A673 (cell line): ENCODE results near the gene FARP1. TPM values are rescaled to one million over a fixed set of nuclear protein-coding genes. Genes with fewer than 3 reads are reported as not detected.

Experiments used
- BruUV-seq: library from RNA; stranded (reverse); fragments of 400-500 nt; replicated peaks from 2 replicates; lab custom pipeline; 2021; lab: Mats Ljungman, UMichigan
- CTCF ChIA-PET: fragments of 300-600 bp; sonication (Branson Sonifier 250); formaldehyde crosslinking; loops from one replicate; lab custom pipeline; 2022; ENCODE audit warnings: antibody characterized with exemption; lab: Charles Lee
- POLR2A ChIA-PET: fragments of 300-600 bp; sonication (Branson Sonifier 250); formaldehyde crosslinking; loops from one replicate; lab custom pipeline; 2022; ENCODE audit warnings: antibody characterized with exemption; ENCODE audit not compliant: low non-redundant PET; lab: Charles Lee
- DNase-seq: peaks from one replicate; pipeline ENCODE4 v3.0.0-alpha.2; 2015; ENCODE audit warnings: low spot score
- H3K27ac ChIP-seq: fragments of 200-600 bp; sonication (generic); 2 replicates; pipeline ENCODE4 v1.5.1; 2016; ENCODE audit warnings: mixed run types, low read depth, mild to moderate bottlenecking, mixed read lengths, antibody characterized with exemption, low read length; ENCODE audit not compliant: poor library complexity, severe bottlenecking
- H3K27me3 ChIP-seq: fragments of 200-600 bp; sonication (generic); replicated peaks from 2 replicates; pipeline ENCODE4 v1.6.1; 2017; ENCODE audit warnings: mixed run types, low read depth, mild to moderate bottlenecking, mixed read lengths, antibody characterized with exemption, low read length; ENCODE audit not compliant: insufficient read depth, poor library complexity
- H3K36me3 ChIP-seq: fragments of 200-600 bp; sonication (generic); 2 replicates; pipeline ENCODE4 v1.6.1; 2016; ENCODE audit warnings: mixed run types, mild to moderate bottlenecking, mixed read lengths, antibody characterized with exemption, low read length; ENCODE audit not compliant: insufficient read depth, poor library complexity, severe bottlenecking
- H3K4me1 ChIP-seq: fragments of 200-600 bp; sonication (generic); 2 replicates; pipeline ENCODE4 v1.6.1; 2017; ENCODE audit warnings: mixed run types, mild to moderate bottlenecking, mixed read lengths, antibody characterized with exemption, low read length; ENCODE audit not compliant: insufficient read depth, poor library complexity, severe bottlenecking
- H3K4me3 ChIP-seq: fragments of 200-600 bp; sonication (generic); 2 replicates; pipeline ENCODE4 v1.5.1; 2016; ENCODE audit warnings: low read depth, mixed run types, mild to moderate bottlenecking, mixed read lengths, low read length; ENCODE audit not compliant: poor library complexity, severe bottlenecking
- H3K9me3 ChIP-seq: fragments of 200-600 bp; sonication (generic); 2 replicates; pipeline ENCODE4 v1.6.1; 2016; ENCODE audit warnings: mixed run types, low read depth, mild to moderate bottlenecking, mixed read lengths, antibody characterized with exemption, low read length; ENCODE audit not compliant: poor library complexity, severe bottlenecking
- EZH2 ChIP-seq: fragments of 200-600 bp; sonication (generic); IDR thresholded peaks from 2 replicates; pipeline ENCODE4 v1.6.1; 2017; ENCODE audit warnings: borderline replicate concordance, low read depth, mild to moderate bottlenecking, mixed read lengths, antibody characterized with exemption, low read length; ENCODE audit not compliant: poor library complexity, severe bottlenecking
- intact Hi-C: fragments of 100-400 bp; cut with micrococcal nuclease; formaldehyde crosslinking; loops from one replicate; pipeline ENCODE4 v1.10.0; 2022; ENCODE audit not compliant: unreplicated experiment
- total RNA-seq: library from RNA; stranded (reverse); gene quantifications from 2 replicates; pipeline ENCODE4 v1.2.3, GENCODE V29; 2021
- TF ChIP-seq, protein P1 (sequence below): fragments of 300-800, 200-600 bp; sonication (generic); conservative IDR thresholded peaks from 2 replicates; pipeline ENCODE4 v1.5.1; 2017; ENCODE audit warnings: low read depth, mild to moderate bottlenecking, antibody characterized with exemption, low read length, moderate library complexity, mixed read lengths

FARP1 gene
- total RNA-seq, 1 experiment from 2014 or later = 177 TPM

DNA sequence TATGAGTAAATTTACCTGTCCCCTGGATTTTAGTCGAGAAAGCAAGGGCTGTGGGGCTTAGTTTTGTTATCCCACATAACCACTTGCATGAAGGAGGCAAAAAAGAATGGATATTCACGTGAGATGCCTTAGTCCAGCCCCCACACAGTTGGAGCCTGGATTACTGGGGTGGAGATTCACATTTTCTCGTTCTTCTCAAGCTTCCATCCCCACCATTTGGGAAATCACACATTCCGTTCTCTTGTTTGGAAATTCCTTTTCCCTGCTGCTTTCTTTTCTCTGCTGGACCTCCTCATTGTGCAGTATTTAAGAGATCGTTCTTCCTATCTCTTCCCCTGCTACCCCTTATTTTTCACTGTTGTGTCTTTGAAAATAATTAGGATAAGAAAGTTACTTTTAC lies 45.1 kb upstream of the FARP1 start:
- DNase-seq = no peak
- Histone ChIP-seq H3K9me3 (peaks cover 5% of the 10 kb centered on the region), H3K4me3 (no peak overlapping the region), H3K36me3 (no peaks in the 10 kb centered on the region), H3K27me3 (no peaks in the 10 kb centered on the region), H3K27ac (no peak overlapping the region), H3K4me1 (no peaks in the 10 kb centered on the region)
- intact Hi-C loops = no loop called here
- TF ChIP-seq, protein P1, sequence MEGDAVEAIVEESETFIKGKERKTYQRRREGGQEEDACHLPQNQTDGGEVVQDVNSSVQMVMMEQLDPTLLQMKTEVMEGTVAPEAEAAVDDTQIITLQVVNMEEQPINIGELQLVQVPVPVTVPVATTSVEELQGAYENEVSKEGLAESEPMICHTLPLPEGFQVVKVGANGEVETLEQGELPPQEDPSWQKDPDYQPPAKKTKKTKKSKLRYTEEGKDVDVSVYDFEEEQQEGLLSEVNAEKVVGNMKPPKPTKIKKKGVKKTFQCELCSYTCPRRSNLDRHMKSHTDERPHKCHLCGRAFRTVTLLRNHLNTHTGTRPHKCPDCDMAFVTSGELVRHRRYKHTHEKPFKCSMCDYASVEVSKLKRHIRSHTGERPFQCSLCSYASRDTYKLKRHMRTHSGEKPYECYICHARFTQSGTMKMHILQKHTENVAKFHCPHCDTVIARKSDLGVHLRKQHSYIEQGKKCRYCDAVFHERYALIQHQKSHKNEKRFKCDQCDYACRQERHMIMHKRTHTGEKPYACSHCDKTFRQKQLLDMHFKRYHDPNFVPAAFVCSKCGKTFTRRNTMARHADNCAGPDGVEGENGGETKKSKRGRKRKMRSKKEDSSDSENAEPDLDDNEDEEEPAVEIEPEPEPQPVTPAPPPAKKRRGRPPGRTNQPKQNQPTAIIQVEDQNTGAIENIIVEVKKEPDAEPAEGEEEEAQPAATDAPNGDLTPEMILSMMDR = no peak
- TF ChIP-seq EZH2 = no peak
- CTCF ChIA-PET = no interaction called here
- no TSS peak for BruUV-seq
- POLR2A ChIA-PET = no interaction called here

GRCh38 chr13:98098516-98098915 lies 44.4 kb upstream of the FARP1 start:
- no TSS peak for BruUV-seq
- Histone ChIP-seq H3K27me3 (no peaks in the 10 kb centered on the region), H3K9me3 (peaks cover 5% of the 10 kb centered on the region), H3K36me3 (no peaks in the 10 kb centered on the region), H3K4me1 (no peaks in the 10 kb centered on the region), H3K27ac (no peak overlapping the region), H3K4me3 (no peak overlapping the region)
- intact Hi-C loops = no loop called here
- TF ChIP-seq, protein P1 = no peak
- no peak for TF ChIP-seq EZH2
- CTCF ChIA-PET = no interaction called here
- peak; percentile 45 for DNase-seq
- POLR2A ChIA-PET = no interaction called here

GRCh38 chr13:98099627-98100026 lies 43.3 kb upstream of the FARP1 start:
- ChIA-PET POLR2A (no interaction called here), CTCF (no interaction called here)
- Histone ChIP-seq H3K4me3 (no peak overlapping the region), H3K27me3 (no peaks in the 10 kb centered on the region), H3K27ac (no peak overlapping the region), H3K9me3 (peaks cover 5% of the 10 kb centered on the region), H3K4me1 (no peaks in the 10 kb centered on the region), H3K36me3 (no peaks in the 10 kb centered on the region)
- intact Hi-C loops = no loop called here
- BruUV-seq = no TSS peak
- TF ChIP-seq EZH2 = no peak
- TF ChIP-seq, protein P1 = no peak
- no peak for DNase-seq
